ENCODE measurements around the gene GNPTG.
A peak's percentile ranks its signal among the peaks of the same experiment; 100 is the strongest.

The GNPTG gene

GRCh38 chr16:1330260-1330914 is 21.3 kb upstream of the GNPTG start:
- POLR2A ChIA-PET: no interaction called here
- peak; percentile 35 for TF ChIP-seq CTCF (IDR thresholded peaks at IDR 0.05; ENCODE audit: control extremely low read depth, extremely low read depth, low read depth, missing control alignments)
- CTCF ChIA-PET: interaction anchor here (1.0 to 1.5 kb wide), 3 partner anchors 7 to 30 kb away, joined by 3 to 7 read pairs (median 5); no protein-coding TSS in a partner anchor
- DNase-seq (ENCODE audit: extremely low spot score): no peak

GRCh38 chr16:1330931-1331711 is 20.6 kb upstream of the GNPTG start:
- TF ChIP-seq CTCF (IDR thresholded peaks at IDR 0.05; ENCODE audit: control extremely low read depth, extremely low read depth, low read depth, missing control alignments): no peak
- ChIA-PET POLR2A (no interaction called here), CTCF (interaction anchor here (1.0 to 1.5 kb wide), 3 partner anchors 11 to 29 kb away, joined by 3 to 7 read pairs (median 4); no protein-coding TSS in a partner anchor)
- no peak for DNase-seq (ENCODE audit: extremely low spot score)

GRCh38 chr16:1331712-1332617 is 19.8 kb upstream of the GNPTG start:
- peak; percentile 88 for DNase-seq (ENCODE audit: extremely low spot score)
- POLR2A ChIA-PET: interaction anchor here (0.8 kb wide), 1 partner anchor 11 kb away, joined by 3 read pairs; no protein-coding TSS in a partner anchor
- TF ChIP-seq CTCF (IDR thresholded peaks at IDR 0.05; ENCODE audit: control extremely low read depth, extremely low read depth, low read depth, missing control alignments): no peak
- CTCF ChIA-PET: interaction anchor here (0.8 to 1.5 kb wide), 3 partner anchors 8 to 31 kb away, joined by 3 to 4 read pairs (median 4); no protein-coding TSS in a partner anchor

- DNase-seq (ENCODE audit: extremely low spot score): no peak
- no peak for TF ChIP-seq CTCF (IDR thresholded peaks at IDR 0.05; ENCODE audit: control extremely low read depth, extremely low read depth, low read depth, missing control alignments)
- POLR2A ChIA-PET: interaction anchor here (0.8 kb wide), 1 partner anchor 10 kb away, joined by 3 read pairs; no protein-coding TSS in a partner anchor
- CTCF ChIA-PET: interaction anchor here (0.8 to 1.5 kb wide), 3 partner anchors 9 to 31 kb away, joined by 3 to 4 read pairs (median 4); no protein-coding TSS in a partner anchor
Measured at GRCh38 chr16:1332618-1333148, 19.0 kb upstream of the GNPTG start.

DNA sequence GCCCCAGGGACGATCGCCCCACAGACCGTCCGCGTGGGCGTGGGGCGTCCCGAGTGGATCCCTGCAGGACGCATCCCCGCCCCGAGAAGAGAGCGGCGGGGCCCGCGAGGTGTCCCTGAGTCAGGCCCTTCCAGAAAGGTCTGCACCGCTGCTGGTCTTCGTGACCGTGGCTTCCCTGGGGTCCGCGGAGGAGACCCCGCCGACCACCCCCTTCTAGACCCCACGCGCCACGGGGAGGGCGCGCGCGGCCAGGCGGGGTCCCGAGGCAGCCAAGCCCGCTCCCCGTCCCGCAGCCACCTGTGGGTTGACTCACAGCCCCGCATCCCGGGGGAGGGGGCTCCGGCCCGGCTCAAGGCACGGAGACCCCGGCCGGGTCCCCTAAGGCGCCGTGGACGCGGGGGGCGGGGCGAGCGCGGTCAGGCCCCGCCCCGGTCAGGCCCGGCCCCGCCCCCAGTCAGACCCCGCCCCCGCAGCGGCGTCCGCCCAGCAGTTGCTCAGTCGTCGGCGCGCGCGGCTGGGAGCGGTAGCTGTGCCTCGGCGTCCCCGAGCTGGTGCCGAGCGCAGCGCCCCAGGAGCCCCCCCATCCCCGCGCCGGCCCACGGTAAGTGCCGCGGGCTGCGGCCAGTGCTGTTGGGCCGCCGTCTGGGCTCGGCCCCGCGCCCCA is 18.4 kb upstream of the GNPTG start, which contains the start of gene BAIAP3:
TSS of gene BAIAP3 (plus strand) at position 497 of the 664 bp plus-strand sequence. CDS start 4,905 bp downstream, outside the sequence.
- TF ChIP-seq CTCF (IDR thresholded peaks at IDR 0.05; ENCODE audit: control extremely low read depth, extremely low read depth, low read depth, missing control alignments): no peak
- POLR2A ChIA-PET: interaction anchor here (0.6 kb wide), 1 partner anchor 854 kb away, joined by 3 read pairs; no protein-coding TSS in a partner anchor
- peak; percentile 77 for DNase-seq (ENCODE audit: extremely low spot score)
- CTCF ChIA-PET: interaction anchor here (1.0 to 1.5 kb wide), 2 partner anchors 9 to 30 kb away, joined by 3 to 4 read pairs; no protein-coding TSS in a partner anchor
